GM12892 (cell line): ENCODE results near the gene TSEN54. TPM values are rescaled to one million over a fixed set of nuclear protein-coding genes. Genes with fewer than 3 reads are reported as not detected.
"Not testable (repeated sequence)": the region's sequence is repeated elsewhere in the genome, so short reads cannot be mapped to it uniquely, and the experiment has no call there.

Experiments
- DNase-seq: peaks from one replicate; pipeline ENCODE4 v3.0.0; 2011; ENCODE audit not compliant: insufficient read length
- FAIRE-seq: peaks from 2 replicates; lab custom pipeline; 2011; peaks lifted over from hg19 to GRCh38; lab: Jason Lieb, UNC
- POLR2A ChIP-seq: IDR thresholded peaks from 2 replicates; pipeline ENCODE4 v1.6.1; 2011; ENCODE audit warnings: low read depth, low read length, control low read depth
- POLR2AphosphoS5 ChIP-seq: IDR thresholded peaks from 2 replicates; pipeline ENCODE4 v1.6.1; 2011; ENCODE audit warnings: low read depth, low read length, control low read depth
- TAF1 ChIP-seq: IDR thresholded peaks from 2 replicates; pipeline ENCODE4 v1.6.1; 2011; ENCODE audit warnings: low read depth, mild to moderate bottlenecking, control low read depth, low read length, borderline replicate concordance
- polyA plus RNA-seq: library from polyadenylated mRNA; unstranded; fragments of >200 nt; gene quantifications from one replicate; pipeline ENCODE4 v1.2.1, GENCODE V29; 2012; ENCODE audit warnings: missing spikeins, inconsistent platforms; ENCODE audit not compliant: missing spikeins

The TSEN54 gene
- polyA plus RNA-seq, result 24.2 TPM

- FAIRE-seq (peak; percentile 97), DNase-seq (peak; percentile 99)
- no peak for TF ChIP-seq TAF1
- no peak for TF ChIP-seq POLR2AphosphoS5
- no peak for TF ChIP-seq POLR2A
Measured at GRCh38 chr17:75516255-75516618, at the start of gene TSEN54. TSEN54 (plus strand) TSS chr17:75516528; CDS start chr17:75516561, 33 bp downstream.

- DNase-seq (no peak), FAIRE-seq (no peak)
- TF ChIP-seq POLR2AphosphoS5 (no peak), TAF1 (no peak), POLR2A (no peak)
Measured at GRCh38 chr17:75468291-75468754, 48.0 kb upstream of the TSEN54 start.

- FAIRE-seq, result no peak
- no peak for DNase-seq
- TF ChIP-seq POLR2AphosphoS5, result no peak
- no peak for TF ChIP-seq POLR2A
- TF ChIP-seq TAF1, result no peak
Measured at GRCh38 chr17:75468779-75469373, 47.5 kb upstream of the TSEN54 start.

GRCh38 chr17:75471207-75471606 is 45.1 kb upstream of the TSEN54 start:
- DNase-seq, result no peak
- FAIRE-seq, result no peak
- TF ChIP-seq POLR2AphosphoS5 (no peak), TAF1 (no peak), POLR2A (no peak)

GRCh38 chr17:75472119-75472518 is 44.2 kb upstream of the TSEN54 start:
- DNase-seq (no peak), FAIRE-seq (no peak)
- TF ChIP-seq POLR2AphosphoS5 (no peak), TAF1 (no peak), POLR2A (no peak)

GRCh38 chr17:75473246-75473645 is 43.1 kb upstream of the TSEN54 start:
- TF ChIP-seq TAF1, result no peak
- no peak for TF ChIP-seq POLR2AphosphoS5
- no peak for TF ChIP-seq POLR2A
- DNase-seq, result no peak
- FAIRE-seq, result no peak

GRCh38 chr17:75474736-75475135 is 41.6 kb upstream of the TSEN54 start:
- FAIRE-seq, result no peak
- no peak for DNase-seq
- TF ChIP-seq POLR2A, result no peak
- TF ChIP-seq TAF1, result no peak
- no peak for TF ChIP-seq POLR2AphosphoS5

GRCh38 chr17:75475144-75475835 is 41.0 kb upstream of the TSEN54 start:
- TF ChIP-seq TAF1 (no peak), POLR2AphosphoS5 (no peak)
- FAIRE-seq (no peak), DNase-seq (no peak)

GRCh38 chr17:75475851-75476250 is 40.5 kb upstream of the TSEN54 start:
- FAIRE-seq (no peak), DNase-seq (no peak)
- TF ChIP-seq POLR2A (no peak), TAF1 (no peak), POLR2AphosphoS5 (no peak)

GRCh38 chr17:75476271-75476671 is 40.1 kb upstream of the TSEN54 start:
- DNase-seq, result no peak
- FAIRE-seq, result no peak
- TF ChIP-seq POLR2AphosphoS5 (no peak), POLR2A (no peak)

- DNase-seq, result no peak
- TF ChIP-seq POLR2AphosphoS5 (no peak), POLR2A (no peak)
Measured at GRCh38 chr17:75476752-75477489, 39.4 kb upstream of the TSEN54 start.

GRCh38 chr17:75477490-75477862 is 38.9 kb upstream of the TSEN54 start:
- FAIRE-seq, DNase-seq: not testable (repeated sequence)

More at GRCh38 chr17:75476752-75477489, 39.4 kb upstream of the TSEN54 start:
- no peak for FAIRE-seq
